ENCODE data around the gene TLK1.
"Not testable (repeated sequence)": the region's sequence is repeated elsewhere in the genome, so short reads cannot be mapped to it uniquely, and the experiment has no call there.

The TLK1 gene

GRCh38 chr2:171142398-171142797 is 18.3 kb downstream of the TLK1 start:
- DNase-seq (ENCODE audit: low read depth), result no peak

- peak; percentile 43 for DNase-seq (ENCODE audit: low read depth)
Observed at GRCh38 chr2:171141320-171141719, 19.4 kb downstream of the TLK1 start.

GRCh38 chr2:171139860-171140259 is 20.8 kb downstream of the TLK1 start:
- DNase-seq (ENCODE audit: low read depth), result no peak

GRCh38 chr2:171136024-171136423 is 24.7 kb downstream of the TLK1 start:
- DNase-seq (ENCODE audit: low read depth), result no peak

- DNase-seq (ENCODE audit: low read depth), result peak; percentile 17
Observed at GRCh38 chr2:171134624-171135230, 26.0 kb downstream of the TLK1 start.

GRCh38 chr2:171132086-171132485 is 28.6 kb downstream of the TLK1 start:
- DNase-seq (ENCODE audit: low read depth), result no peak

- DNase-seq (ENCODE audit: low read depth), result no peak
Observed at GRCh38 chr2:171128461-171128860, 32.2 kb downstream of the TLK1 start.

- no peak for DNase-seq (ENCODE audit: low read depth)
Observed at GRCh38 chr2:171124541-171124940, 36.2 kb downstream of the TLK1 start.

GRCh38 chr2:171109571-171109970 is 51.1 kb downstream of the TLK1 start:
- no peak for DNase-seq (ENCODE audit: low read depth)

GRCh38 chr2:171109020-171109419 is 51.7 kb downstream of the TLK1 start:
- DNase-seq (ENCODE audit: low read depth), result no peak

- no peak for DNase-seq (ENCODE audit: low read depth)
Observed at GRCh38 chr2:171107803-171108202, 52.9 kb downstream of the TLK1 start.

- no peak for DNase-seq (ENCODE audit: low read depth)
Observed at GRCh38 chr2:171104379-171104778, 56.3 kb downstream of the TLK1 start.

GRCh38 chr2:171102802-171103201 is 57.9 kb downstream of the TLK1 start:
- DNase-seq (ENCODE audit: low read depth), result no peak

- no peak for DNase-seq (ENCODE audit: low read depth)
Observed at GRCh38 chr2:171100370-171100769, 60.3 kb downstream of the TLK1 start.

- no peak for DNase-seq (ENCODE audit: low read depth)
Observed at GRCh38 chr2:171098607-171099006, 62.1 kb downstream of the TLK1 start.

GRCh38 chr2:171095014-171095582 is 65.6 kb downstream of the TLK1 start:
- no peak for DNase-seq (ENCODE audit: low read depth)

- DNase-seq (ENCODE audit: low read depth), result not testable (repeated sequence)
Observed at GRCh38 chr2:171091517-171091916, 69.2 kb downstream of the TLK1 start.

GRCh38 chr2:171089489-171089888 is 71.2 kb downstream of the TLK1 start:
- DNase-seq (ENCODE audit: low read depth), result no peak

GRCh38 chr2:171088057-171088834 is 72.4 kb downstream of the TLK1 start:
- DNase-seq (ENCODE audit: low read depth), result no peak

GRCh38 chr2:171087547-171087946 is 73.1 kb downstream of the TLK1 start:
- no peak for DNase-seq (ENCODE audit: low read depth)

- peak; percentile 69 for DNase-seq (ENCODE audit: low read depth)
Observed at GRCh38 chr2:171086352-171087290, 74.1 kb downstream of the TLK1 start.

GRCh38 chr2:171084128-171084527 is 76.6 kb downstream of the TLK1 start:
- no peak for DNase-seq (ENCODE audit: low read depth)

All from amniotic epithelial cell (primary cell).